HG03066 (cell line): ENCODE data around the gene SPATA46.
"Not testable (repeated sequence)": the region's sequence is repeated elsewhere in the genome, so short reads cannot be mapped to it uniquely, and the experiment has no call there.

ENCODE experiments used
- ATAC-seq: cut with Tn5 transposase; IDR thresholded peaks from one replicate; pipeline ENCODE4 v1.9.1; 2021; ENCODE audit warnings: low read depth; ENCODE audit not compliant: unreplicated experiment

The SPATA46 gene

DNA sequence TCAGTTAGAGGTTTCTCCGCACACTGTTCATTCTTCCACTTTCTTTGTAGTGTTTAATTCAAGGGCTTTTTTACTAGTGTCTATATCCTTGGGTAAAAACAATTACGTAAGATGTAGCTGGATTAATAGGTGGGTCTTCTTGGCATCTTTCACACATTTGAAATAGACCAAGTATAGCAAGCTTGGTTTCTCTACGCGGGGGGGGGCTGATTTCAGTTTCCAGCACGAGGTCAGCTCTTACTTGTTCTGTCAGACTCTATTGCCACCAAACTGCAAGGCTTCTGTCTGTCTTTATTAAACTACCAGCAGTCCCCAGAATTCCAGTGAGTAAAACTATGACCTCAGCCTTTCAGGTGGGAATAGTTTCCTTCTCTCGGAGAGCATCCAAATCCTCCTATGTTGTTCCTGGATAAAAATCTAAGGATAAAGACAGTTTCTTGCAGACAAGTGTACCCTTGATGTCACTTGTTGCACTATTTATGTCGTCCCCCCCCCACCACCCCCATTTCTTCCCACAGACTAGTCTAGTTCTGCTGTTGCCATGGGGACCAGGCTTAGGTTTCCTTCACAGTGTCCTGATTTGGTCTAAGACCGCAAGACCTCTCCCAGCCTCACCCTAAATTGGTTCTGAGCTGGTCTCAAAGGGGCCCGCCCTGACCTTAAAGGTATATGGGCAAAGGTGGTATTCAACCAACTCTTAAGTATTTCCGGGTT is 17.0 kb downstream of the SPATA46 start:
- no peak for ATAC-seq

DNA sequence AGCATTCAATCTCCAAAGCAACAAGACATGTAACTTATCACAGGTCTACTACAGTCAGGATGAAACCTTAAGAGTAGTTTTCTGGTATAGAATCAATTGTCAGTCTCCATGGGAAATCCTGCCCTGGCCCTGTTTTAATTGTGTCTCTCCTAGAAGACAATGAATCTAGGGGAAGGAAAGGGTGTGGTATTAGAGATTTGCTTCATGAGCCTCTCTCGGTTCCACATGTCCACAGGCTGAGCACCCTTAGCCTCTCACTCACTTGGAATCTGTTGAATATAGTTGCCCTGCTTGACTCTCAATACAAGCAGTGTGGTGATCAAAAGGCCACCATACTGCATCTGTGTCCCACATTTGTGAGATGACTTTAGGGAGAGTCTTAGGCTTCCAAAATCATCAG is 17.7 kb downstream of the SPATA46 start:
- no peak for ATAC-seq

DNA sequence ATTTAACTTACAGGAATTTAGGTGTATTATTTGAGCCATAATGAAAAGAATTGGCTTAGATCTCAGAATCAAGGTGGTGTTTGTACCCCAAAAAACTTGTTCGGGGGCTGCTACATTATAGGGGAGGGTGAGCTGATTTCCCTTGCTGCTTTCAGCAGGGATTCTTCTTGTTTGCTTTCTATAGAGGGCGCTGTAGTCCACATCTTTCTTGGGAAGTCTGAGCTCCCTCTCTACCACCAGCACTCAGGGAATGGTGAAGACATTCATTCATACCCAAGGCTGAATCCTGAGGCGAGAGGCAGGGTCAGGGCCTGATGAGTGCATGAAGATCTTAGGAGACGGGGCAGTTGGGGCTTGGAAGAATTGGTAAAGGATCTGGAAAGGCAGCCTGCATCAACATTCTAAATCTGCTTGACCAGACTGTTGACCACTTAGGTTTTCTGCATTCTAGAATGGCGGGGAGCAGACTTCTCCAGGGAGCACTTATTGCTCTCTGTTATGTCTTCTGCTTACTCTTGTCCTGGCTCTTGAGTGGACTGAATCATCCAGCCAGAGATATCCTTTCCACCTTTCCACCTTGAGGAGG is 18.9 kb downstream of the SPATA46 start:
- no peak for ATAC-seq

DNA sequence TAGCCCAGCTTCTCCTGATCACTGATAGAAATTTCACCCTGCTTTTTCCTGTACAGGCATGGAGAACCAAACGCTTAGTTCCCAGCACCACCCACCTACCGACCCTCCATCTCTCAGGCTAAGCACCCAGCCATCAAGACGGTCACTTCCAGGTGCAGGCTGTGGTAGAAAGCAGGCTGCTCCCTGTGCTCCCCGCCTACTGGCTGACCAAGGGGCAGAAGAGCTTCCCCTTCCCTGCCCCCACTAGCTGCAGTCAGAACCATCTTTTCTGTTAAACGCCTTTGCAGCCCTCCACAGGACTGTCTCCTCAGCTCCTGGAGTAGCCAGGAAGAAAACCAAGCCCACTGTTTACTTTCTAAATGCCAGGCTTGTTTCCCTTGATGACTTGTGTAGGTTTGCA is 23.0 kb downstream of the SPATA46 start:
- no peak for ATAC-seq

DNA sequence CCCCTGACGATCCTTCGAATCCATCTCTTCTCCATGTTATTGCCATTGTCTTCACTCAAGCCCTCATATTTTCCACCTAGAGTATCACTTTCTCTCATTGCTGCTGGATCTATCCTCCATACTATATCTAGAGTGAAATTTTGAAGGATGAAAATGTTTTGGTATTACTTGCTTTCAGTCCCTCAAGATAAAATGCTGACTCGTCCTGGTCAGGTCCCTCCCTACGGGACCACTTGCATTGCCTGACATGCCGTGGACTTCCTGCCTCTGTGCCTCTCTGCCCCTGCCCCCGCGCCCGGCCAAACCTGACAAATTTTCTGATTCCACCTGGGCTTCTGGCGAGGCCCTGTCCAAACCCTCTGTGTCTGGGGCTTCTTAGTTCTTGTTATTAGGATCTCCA is 23.6 kb downstream of the SPATA46 start:
- ATAC-seq, result no peak

DNA sequence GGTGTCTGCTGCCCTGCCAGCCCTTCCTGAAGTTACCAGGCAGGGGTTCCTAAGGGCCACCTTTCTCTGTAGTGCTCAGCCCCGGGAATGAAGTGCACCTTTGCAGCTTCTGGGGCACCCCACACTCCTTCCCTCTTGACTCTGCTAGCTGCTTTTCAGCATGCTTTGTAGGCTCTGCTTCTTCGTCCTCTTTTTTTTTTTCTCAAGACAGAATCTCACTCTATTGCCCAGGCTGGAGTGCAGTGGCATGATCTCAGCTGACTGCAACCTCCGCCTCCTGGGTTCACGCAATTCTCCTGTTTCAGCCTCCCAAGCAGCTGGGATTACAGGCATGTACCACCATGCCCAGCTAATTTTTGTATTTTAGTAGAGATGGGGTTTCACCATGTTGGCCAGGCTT is 24.8 kb downstream of the SPATA46 start:
- not testable (repeated sequence) for ATAC-seq

DNA sequence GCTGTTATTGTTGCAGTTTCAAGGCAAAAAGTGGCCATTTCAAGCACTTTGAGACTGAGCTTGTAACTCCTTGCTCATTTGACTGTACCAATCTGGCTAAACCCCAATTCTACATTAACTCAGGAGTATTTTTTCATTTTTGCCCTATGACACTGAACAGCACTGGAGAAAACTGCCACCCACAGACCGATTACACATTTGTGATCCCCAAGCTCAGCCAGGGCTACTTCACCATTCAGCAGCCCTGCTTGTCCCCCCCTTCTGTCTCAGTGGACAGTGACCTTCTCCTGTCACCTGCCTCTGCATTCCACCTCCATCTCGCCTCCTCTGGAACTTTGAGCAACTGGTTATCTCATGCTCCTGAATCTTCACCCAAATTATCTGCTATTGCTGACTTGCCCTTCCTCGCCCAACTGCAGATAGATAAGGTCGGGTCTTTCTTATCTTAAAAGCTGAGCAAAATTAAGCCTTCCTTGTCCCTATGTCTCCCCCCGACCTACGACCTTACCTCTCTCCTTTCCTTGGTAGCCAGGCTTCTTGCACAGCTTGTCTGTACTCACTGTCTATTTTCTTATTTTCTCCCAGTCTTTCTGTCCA is 25.3 kb downstream of the SPATA46 start:
- ATAC-seq, result no peak

DNA sequence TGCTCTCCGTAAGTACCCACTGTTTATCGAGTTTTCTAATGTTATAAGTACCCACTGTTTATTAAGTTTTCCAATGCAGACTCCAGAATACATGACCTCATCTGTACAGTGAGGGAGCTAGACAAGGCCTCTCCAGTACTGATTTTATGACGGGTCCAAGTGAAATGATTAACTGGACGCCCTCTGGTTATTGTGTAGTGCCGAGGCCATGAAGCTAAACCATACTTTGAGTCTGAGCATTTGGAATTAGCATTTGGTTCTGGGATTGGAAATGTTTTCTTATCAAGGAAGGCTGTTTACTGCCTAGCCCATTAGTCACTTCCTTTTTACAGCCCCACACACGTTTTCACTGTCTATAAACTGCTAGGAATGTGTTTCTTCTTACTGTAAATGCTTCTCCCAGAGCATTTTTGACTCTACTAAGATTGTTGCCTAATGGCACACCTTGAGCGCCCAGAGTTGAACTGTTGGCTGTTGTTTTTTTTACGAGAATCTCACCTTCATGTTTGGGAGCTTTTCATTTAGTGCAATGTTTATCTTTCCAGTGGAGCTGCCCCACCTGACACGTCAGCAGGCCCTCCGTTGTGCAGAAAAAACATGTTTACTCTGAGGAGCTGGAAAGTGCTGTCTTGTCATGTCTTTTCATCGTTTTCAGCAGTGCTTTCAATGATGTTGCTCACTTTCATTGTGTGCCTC is 26.9 kb downstream of the SPATA46 start:
- ATAC-seq, result no peak

DNA sequence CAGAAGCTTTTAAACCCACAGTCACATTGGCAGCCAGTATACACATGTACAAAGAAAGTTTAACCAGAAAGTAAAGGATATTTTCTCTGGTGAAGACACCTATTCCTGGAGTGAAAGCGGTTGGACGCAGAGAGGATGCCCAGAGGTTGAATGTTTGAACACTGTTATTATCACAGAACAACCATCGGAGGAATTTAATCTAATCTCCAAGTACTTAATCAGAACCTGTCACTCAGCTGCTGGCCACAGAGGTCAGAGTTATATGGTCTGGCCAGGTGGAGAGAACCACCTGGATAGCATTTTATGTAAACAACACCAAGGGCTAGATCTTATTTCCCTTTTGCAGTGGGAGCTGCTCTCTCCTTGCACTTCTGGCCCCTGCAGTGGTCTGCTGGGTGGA is 29.4 kb downstream of the SPATA46 start:
- no peak for ATAC-seq

DNA sequence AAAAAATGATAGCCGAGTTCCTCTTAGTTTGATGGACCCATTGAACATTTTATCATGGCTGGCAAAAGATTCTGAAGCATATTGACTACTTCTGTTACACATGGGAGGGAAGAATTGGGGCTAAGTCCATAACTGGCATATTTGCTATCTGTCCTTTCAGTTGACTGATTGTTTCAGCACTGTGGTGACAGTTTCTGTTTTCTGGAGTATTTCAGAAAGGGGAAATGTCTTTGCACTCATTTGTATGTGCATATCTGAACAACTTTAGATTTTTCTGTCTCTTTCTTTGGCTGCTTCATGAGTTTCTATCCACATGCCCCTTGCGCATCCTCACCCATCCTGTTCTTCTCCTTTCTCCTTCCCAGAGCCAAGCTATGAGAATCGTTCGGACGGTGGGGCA is 33.2 kb downstream of the SPATA46 start:
- no peak for ATAC-seq

DNA sequence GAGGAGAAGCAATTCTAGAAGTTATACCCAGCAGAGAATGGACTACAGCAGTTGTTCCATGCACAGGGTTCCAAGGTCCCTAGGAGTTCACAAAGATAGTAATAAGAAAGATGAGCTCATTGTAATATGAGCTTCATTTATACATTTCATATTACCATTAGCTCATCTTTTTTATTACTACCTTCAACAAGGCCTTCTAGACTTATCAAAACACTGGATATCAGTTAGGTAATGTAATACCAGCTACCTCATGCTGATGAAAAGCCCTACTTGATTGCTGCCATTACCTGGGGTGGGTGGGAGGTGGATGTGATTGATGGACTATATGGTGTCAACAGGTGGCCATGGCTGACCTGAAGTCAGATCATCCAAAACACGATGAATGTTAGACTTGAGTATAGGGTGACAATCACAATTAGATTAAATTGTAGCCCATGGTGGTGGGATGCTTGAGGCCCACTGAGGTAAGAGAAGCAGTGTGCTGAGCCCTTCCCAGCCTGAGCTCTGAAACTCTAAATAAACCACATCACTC is 34.1 kb downstream of the SPATA46 start:
- no peak for ATAC-seq

DNA sequence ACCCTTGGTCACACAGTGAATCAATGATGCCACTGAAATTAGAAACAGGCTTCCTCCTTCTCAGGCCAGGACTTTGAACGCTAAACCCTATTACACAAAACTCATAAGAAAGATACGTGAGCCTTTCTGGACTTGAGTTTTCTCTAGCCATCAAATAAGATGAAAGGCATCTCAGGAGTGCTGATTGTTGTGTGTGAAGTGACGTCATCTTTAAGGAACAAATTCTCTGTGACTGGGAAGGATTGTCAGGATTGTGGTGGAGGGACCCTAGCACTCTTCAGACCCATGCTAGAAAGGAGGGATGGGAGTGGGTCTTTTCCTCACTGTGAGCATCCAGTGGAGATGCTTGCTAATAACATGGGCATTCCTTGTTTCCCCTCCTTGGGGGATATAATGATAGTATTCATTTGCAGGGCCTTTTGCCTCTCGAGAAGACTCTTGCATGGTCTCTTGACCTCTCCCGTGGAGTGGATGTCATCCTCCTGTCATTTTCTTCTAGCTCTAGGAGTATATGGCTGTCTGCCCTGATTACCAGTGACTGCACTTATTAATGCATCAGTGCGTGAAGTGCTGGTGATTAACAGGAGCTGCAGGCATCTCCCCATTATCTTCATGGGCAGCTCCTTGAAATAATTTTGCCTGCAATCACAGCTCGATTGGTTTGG is 39.9 kb downstream of the SPATA46 start:
- no peak for ATAC-seq

DNA sequence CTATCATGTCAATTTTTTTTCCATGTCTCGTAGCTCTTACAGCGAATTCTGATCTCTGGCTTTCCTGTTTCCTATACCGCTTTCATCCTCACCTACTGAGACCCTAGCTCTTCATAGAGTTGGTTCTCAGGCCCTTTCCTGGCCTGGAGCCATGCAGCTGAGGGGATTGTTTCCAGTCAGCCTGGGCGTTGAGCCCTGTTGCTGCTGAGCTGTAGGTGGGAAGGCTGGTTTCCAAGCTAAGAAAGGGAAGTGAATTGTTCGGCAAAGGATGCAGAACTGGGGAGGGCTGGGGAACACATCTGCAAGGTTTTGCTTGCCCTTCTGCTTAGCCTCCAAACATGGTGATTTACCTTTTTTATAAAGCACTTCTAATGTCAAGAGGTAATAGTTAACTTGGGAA is 41.5 kb downstream of the SPATA46 start:
- ATAC-seq, result no peak

DNA sequence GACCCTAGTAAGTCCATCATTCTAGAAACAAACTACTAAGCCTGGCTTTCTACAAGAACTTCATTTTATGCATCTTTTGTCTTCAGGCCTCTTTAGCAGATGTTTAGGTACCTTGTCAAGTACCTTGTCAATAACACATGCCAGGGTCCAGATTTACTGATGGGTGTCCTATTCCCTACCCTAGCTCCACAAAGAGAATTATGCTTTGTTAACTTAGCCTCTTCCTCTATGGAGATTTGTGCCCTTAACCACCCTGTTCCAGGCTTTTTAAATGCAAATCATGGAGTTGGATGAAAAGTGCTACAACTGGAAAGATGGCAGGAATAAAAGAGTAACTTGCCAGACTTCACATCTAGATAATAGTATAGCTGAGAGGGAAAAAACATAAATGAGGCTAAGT is 42.7 kb downstream of the SPATA46 start:
- no peak for ATAC-seq

DNA sequence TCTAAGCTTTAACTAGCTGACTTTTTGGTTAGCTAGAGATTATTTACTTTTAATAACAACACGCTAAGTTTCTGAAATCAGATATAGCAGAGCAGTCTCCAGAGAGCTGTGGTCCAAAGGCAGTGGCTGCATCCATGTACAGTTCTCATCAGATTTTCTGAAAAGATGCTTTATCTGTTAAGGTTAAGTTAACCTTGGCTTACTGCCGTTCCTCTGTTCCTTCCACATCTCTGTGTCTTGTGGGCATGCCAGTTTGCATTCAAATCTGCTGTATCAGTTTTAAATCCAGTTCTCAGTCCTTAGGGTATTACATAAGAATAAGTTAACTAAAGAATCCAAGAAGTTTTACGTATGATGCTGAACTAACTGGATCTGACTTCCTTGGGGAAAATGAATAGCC is 46.8 kb downstream of the SPATA46 start:
- no peak for ATAC-seq

DNA sequence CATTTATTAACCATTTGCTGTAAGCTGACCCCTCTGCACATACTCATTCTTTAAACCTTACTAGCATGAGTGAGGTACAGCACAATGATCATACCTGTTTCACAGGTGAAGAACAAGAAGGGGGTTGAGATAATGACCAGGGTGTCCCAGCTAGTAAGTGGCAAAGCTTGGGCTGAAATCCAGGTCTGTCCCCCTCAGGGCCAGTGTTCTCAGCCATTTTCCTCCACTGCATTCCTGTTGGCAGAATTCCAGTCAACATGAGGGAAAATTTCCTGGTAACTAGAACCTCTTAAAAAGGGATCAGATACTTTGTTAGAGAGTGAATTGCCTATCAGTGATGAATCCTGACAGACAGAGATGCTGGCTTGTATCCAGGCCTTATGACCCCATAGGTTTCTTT is 48.1 kb downstream of the SPATA46 start:
- no peak for ATAC-seq

DNA sequence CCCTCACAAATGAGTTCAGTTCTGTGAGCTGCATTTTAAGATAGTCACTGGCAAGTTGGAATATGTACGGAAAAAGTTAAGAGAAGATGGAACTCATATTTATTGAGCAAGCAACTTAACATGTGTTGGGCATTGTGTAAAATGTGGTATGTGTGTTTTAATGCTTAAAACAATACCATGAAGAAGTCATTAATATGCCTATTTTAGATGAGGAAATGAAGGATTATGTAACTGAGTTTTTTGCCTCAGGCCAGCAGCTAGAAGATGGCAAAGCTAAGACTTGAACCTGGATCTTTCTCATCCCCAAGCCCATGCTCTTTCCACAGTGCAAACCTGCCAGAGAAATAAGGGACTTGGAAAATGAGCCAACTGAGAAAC is 48.9 kb downstream of the SPATA46 start:
- no peak for ATAC-seq

DNA sequence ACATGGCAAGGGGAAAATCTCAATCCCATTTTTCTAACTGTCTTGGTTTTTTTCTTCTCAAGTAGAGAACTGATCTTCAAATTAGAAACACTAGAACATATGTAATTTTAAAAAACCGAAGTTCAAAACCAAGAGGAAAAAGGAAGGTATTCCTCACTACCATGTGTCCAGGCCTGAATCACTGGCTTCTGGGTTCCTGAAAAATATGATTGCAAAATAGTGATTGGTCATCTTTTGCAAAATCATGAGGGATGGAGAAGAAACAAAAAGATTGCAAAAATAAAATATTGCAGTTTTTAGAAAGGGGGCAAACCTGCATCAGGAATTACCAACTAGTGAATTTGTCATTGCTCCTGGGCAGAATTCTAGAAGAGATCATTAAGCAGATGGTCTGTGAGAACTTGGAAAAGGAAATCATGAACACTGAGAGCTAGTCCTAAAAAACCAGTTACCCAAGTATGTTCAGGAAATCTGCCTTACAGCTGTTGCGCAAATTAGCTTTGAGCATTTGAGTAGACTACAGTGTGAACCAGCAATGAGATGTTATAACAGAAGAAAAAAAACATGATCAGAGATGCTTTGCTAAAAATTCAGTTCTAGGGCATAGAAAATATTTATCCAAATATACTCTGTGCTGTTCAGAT is 49.4 kb downstream of the SPATA46 start:
- no peak for ATAC-seq

DNA sequence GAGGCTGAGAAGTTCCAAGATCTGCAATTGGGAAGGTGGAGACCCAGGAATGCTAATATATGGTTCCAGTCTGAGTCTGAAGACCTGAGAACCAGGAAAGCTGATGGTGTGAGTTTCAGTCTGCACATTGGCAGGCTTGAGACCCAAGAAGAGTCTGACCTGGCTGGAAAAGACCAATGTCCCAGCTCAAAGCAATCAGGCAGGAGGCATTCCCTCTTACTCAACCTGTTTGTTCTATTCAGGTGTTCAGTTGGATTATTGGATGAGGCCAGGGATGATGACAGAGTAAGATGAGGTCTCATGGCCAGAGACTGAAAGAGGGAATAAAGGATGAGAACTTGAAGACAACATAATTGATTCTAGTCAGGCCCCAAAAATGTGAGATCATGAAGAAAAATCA is 50.1 kb downstream of the SPATA46 start:
- ATAC-seq, result no peak

DNA sequence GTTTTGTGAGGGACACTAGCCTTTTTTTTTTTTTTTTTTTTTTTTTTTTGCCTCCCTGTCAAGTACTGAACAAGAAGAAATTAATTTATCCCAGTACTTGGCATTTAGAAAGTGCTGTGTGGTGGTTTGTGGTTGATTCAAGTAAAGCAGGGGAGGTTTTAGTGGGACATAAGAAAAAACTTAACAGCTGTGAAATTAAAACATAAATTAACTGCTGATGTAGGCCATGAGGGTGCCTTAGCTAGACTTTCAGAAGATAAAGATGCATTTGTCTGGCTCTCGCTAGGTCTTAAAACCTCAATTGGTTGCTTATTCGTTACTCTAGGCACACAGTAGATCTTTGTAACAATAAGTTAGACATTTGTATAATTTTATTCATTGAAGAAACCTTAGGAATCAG is 52.3 kb downstream of the SPATA46 start:
- ATAC-seq, result no peak
